Measurements from ENCODE around the gene MERTK. TPM values are rescaled to one million over a fixed set of nuclear protein-coding genes. Genes with fewer than 3 reads are reported as not detected.
A peak's percentile ranks its signal among the peaks of the same experiment; 100 is the strongest.

Gene MERTK
- total RNA-seq, 2 experiments from 2014 or later = 0.08 to 0.19 TPM

DNA sequence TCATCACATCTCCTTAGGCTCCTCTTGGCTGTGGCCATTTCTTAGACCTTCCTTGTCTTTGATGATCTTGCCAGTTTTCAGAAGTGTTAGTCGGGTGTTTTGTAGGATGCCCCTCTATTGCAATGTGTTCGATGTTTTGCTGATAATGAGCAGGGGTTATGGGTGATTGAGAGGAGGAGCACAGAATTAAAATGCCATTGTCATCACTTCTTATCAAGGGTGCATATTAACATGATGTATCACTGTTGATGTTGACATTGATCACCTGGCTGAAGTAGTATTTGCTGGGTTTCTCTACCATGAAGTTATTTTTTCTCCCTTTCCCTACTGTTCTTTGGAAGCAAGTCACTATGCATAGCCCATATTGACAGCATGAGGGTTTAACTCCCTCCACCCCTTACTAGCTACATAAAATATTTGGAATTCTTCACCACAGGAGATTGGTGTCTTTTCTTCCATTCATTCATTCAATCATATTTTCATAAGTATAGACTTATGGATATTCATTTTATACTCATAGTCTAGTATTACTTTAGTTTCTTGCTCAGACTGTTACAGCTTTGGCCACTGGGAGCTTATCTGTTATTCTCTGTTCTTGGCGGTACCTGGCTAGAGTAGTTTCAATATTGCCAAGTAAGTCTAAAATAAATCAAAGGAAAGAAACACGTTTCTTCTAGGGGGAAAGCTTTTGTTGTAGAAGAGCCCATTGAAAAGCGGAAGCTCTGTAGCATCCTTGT lies 102.2 kb downstream of the MERTK start:
- Histone ChIP-seq H3K4me3 (ENCODE audit: low read length) (no peak overlapping the region), H3K9me3 (ENCODE audit: control insufficient read depth in 1 of 2, insufficient read depth in 1 of 2, low read length in 2 of 2) (no peaks in the 10 kb centered on the region), H3K36me3 (ENCODE audit: insufficient read depth, low read length) (no peaks in the 10 kb centered on the region), H3K27ac (ENCODE audit: low read depth in 1 of 2, low read length in 2 of 2) (no peak overlapping the region), H3K27me3 (ENCODE audit: control insufficient read depth in 1 of 2, insufficient read depth in 2 of 2, low read length in 2 of 2) (no peaks in the 10 kb centered on the region), H3K4me1 (ENCODE audit: insufficient read depth, low read length) (no peaks in the 10 kb centered on the region)
- DNase-seq (no peak), ATAC-seq (ENCODE audit: poor library complexity) (no peak)
- H3K36me3 Mint-ChIP-seq (ENCODE audit: low read depth) = no peaks in the 10 kb centered on the region
- intact Hi-C loops (cut with DNase I, micrococcal nuclease) = no loop called here
- no peak for TF ChIP-seq CTCF (IDR thresholded peaks at IDR 0.05)
- H3K4me1 Mint-ChIP-seq (ENCODE audit: low read depth) = peaks cover 11% of the 10 kb centered on the region
- H3K4me3 Mint-ChIP-seq = no peak overlapping the region
- H3K9me3 Mint-ChIP-seq = no peaks in the 10 kb centered on the region
- no peaks in the 10 kb centered on the region for H3K27me3 Mint-ChIP-seq
- no peak overlapping the region for H3K27ac Mint-ChIP-seq
- CTCF ChIA-PET = no interaction called here
- POLR2A ChIA-PET = no interaction called here

DNA sequence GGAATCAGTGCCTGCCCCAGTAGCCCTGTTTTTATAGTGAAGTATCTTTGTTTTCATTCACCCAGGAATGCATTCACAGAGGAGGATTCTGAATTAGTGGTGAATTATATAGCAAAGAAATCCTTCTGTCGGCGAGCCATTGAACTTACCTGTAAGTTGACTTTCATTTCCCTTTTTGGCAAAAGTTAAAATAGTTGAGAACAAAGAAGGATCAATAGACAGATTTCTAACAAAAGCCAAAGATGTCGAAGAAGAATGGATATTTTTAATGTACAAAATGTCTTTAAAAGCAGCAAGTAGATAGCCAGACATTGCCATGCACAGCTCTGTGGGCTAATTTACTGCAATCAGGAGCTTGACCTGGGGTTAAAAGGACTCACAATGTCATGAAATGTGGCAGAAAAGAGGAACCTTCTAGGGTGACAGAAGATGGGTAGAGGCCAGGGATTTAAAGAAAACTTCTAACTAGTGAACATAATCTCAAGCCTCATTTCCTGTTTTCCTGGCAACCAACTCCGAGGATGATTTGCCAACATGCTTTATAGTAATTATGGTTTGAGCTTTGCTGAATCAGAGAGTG lies 102.8 kb downstream of the MERTK start:
- DNase-seq = peak in 3 of 14 experiments; percentile 7 to 48 (median 39)
- Histone ChIP-seq H3K9me3 (ENCODE audit: control insufficient read depth in 1 of 2, insufficient read depth in 1 of 2, low read length in 2 of 2) (no peaks in the 10 kb centered on the region), H3K27me3 (ENCODE audit: control insufficient read depth in 1 of 2, insufficient read depth in 2 of 2, low read length in 2 of 2) (no peaks in the 10 kb centered on the region), H3K27ac (ENCODE audit: low read depth in 1 of 2, low read length in 2 of 2) (no peak overlapping the region), H3K4me3 (ENCODE audit: low read length) (no peak overlapping the region), H3K4me1 (ENCODE audit: insufficient read depth, low read length) (no peaks in the 10 kb centered on the region), H3K36me3 (ENCODE audit: insufficient read depth, low read length) (no peaks in the 10 kb centered on the region)
- intact Hi-C loops (cut with DNase I, micrococcal nuclease) = no loop called here
- TF ChIP-seq CTCF (IDR thresholded peaks at IDR 0.05) = no peak
- ChIA-PET CTCF (no interaction called here), POLR2A (no interaction called here)
- H3K9me3 Mint-ChIP-seq = no peaks in the 10 kb centered on the region
- no peak overlapping the region for H3K27ac Mint-ChIP-seq
- H3K27me3 Mint-ChIP-seq = no peaks in the 10 kb centered on the region
- no peak overlapping the region for H3K4me3 Mint-ChIP-seq
- peaks cover 11% of the 10 kb centered on the region for H3K4me1 Mint-ChIP-seq (ENCODE audit: low read depth)
- ATAC-seq (ENCODE audit: poor library complexity) = no peak
- no peaks in the 10 kb centered on the region for H3K36me3 Mint-ChIP-seq (ENCODE audit: low read depth)

DNA sequence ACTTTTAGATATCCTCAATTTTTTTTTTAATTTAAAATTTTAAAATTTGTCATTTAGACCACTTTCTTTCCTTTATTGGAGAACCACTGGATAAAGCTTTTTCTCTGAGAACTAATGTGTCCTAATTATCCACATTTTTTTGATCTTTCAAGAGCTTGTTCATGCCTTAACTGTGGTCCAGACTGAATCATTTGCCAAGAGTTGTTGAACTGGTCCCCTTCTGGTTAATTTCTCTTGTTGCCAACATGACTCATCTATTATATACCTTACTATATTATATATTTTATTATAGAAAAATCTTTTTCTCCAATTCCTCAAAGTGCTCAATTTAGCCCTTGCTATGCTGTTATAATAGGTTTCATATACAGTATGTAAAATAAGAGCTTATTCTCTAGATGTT lies 103.5 kb downstream of the MERTK start:
- no peaks in the 10 kb centered on the region for H3K36me3 Mint-ChIP-seq (ENCODE audit: low read depth)
- H3K27me3 Mint-ChIP-seq = no peaks in the 10 kb centered on the region
- ChIA-PET POLR2A (no interaction called here), CTCF (no interaction called here)
- no peak overlapping the region for H3K27ac ChIP-seq (ENCODE audit: low read depth in 1 of 2, low read length in 2 of 2)
- H3K4me1 Mint-ChIP-seq (ENCODE audit: low read depth) = peaks cover 11% of the 10 kb centered on the region
- no peak for TF ChIP-seq CTCF (IDR thresholded peaks at IDR 0.05)
- intact Hi-C loops (cut with DNase I, micrococcal nuclease) = no loop called here
- DNase-seq (no peak), ATAC-seq (ENCODE audit: poor library complexity) (no peak)
- H3K4me1 ChIP-seq (ENCODE audit: insufficient read depth, low read length) = no peaks in the 10 kb centered on the region
- no peak overlapping the region for H3K4me3 Mint-ChIP-seq
- no peak overlapping the region for H3K4me3 ChIP-seq (ENCODE audit: low read length)
- no peaks in the 10 kb centered on the region for H3K9me3 Mint-ChIP-seq
- H3K36me3 ChIP-seq (ENCODE audit: insufficient read depth, low read length) = no peaks in the 10 kb centered on the region
- H3K27me3 ChIP-seq (ENCODE audit: control insufficient read depth in 1 of 2, insufficient read depth in 2 of 2, low read length in 2 of 2) = no peaks in the 10 kb centered on the region
- H3K9me3 ChIP-seq (ENCODE audit: control insufficient read depth in 1 of 2, insufficient read depth in 1 of 2, low read length in 2 of 2) = no peaks in the 10 kb centered on the region
- H3K27ac Mint-ChIP-seq = no peak overlapping the region

Data from CD4-positive, alpha-beta T cell (primary cell).